ENCODE data around the gene CDKL4. TPM values are rescaled to one million over a fixed set of nuclear protein-coding genes. Genes with fewer than 3 reads are reported as not detected.

CDKL4 gene
- total and polyA plus RNA-seq, 2 of the 13 experiments (the other 11 are each of a cell fraction or from before 2014, with no cell fraction given), result 0.29 to 0.50 TPM

DNA sequence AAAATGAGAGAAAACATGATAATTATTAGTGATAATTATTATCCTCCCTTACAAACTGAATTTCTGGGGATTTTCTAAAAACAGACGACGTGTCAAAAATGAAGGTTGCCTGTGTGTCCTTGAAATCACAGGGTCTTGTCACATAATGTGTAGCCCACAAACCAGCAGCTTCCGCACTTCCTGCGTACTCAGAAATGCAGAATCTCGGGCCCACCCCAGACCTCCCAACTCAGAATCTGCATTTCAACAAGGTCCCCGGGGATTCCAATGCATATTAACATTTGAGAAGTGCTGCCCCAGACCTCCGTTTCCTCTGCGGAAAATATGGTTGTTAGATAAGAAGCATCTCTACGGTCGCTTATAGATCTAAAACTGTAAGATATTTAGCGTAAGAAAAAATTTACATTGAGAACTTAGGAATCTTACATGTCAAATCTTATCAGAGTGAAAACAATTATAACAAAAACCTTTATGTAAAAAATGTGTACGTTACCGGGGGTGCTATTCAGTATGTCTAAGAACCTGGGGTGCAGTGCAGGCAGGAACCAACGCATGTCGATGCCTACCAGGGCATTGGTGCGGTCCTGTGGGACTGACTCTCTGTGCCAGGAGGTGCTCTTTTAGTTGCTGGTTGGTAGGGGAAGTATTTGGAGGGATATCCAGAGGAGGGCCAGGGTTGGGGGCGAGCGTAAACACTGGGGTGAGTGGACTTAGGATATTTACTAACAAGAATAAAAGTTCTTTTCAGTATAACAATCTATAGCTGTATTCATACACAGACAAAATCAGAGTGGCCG lies 15.2 kb downstream of the CDKL4 start:
- CTCF ChIA-PET (ENCODE audit: low intra/inter-chr PET ratio, low total read pairs), result interaction anchor here (1.1 to 4.8 kb wide), 4 partner anchors 106 to 302 kb away, joined by 3 to 109 read pairs (median 30); partner anchors contain the start of gene SOS1
- in situ Hi-C loops (cut with HindIII; ENCODE audit: extremely low pct_ligation_motif_present, low pct_unique_long_range_greater_than_20kb) (loop anchor here (5.0 kb wide), 3 partner anchors 111 to 281 kb away; no protein-coding TSS in a partner anchor), intact Hi-C loops (cut with micrococcal nuclease; ENCODE audit: unreplicated experiment) (loop anchor here (1.0 kb wide), 5 partner anchors 90 to 302 kb away; partner anchors contain the start of gene SOS1)
- Histone ChIP-seq H3K4me1 (ENCODE audit: insufficient read depth, low read length) (peaks cover 29% of the 10 kb centered on the region), H3K4me3 (replicated peaks in 1 of 3; ENCODE audit: insufficient read depth in 1 of 3, low read depth in 2 of 3, low read length in 3 of 3) (peak overlapping the region; percentile 58 to 73 (median 68)), H3K9me3 (ENCODE audit: low read length) (no peaks in the 10 kb centered on the region), H4K20me1 (ENCODE audit: insufficient read depth, low read length) (no peaks in the 10 kb centered on the region), H3K27me3 (ENCODE audit: control insufficient read depth in 1 of 2, insufficient read depth in 2 of 2, low read length in 2 of 2) (no peaks in the 10 kb centered on the region), H3K4me2 (ENCODE audit: low read depth, low read length) (peak overlapping the region; percentile 89), H2AFZ (ENCODE audit: low read length) (peak overlapping the region; percentile 60), H3K9ac (ENCODE audit: insufficient read depth, low read depth, low read length) (peak overlapping the region; percentile 56), H3K79me2 (ENCODE audit: insufficient read depth, low read length) (no peaks in the 10 kb centered on the region), H3K36me3 (replicated peaks in 1 of 2; ENCODE audit: control insufficient read depth in 1 of 2, insufficient read depth in 2 of 2, low read length in 2 of 2) (no peaks in the 10 kb centered on the region), H3K27ac (ENCODE audit: extremely low read length, insufficient read depth, low read length) (peak overlapping the region; percentile 36)
- DNase-seq (ENCODE audit: low spot score) (peak; percentile 34), ATAC-seq (peak; percentile 70), FAIRE-seq (no peak)
- POLR2A ChIA-PET, result interaction anchor here (1.1 to 3.4 kb wide), 5 partner anchors 90 to 281 kb away, joined by 4 to 71 read pairs (median 6); partner anchors contain the start of gene SOS1
- BruUV-seq (replicated peaks), result no TSS peak
- WGBS (ENCODE audit: low lambda C conversion rate), result 12% methylated on average over 19 of the region's 19 CpGs
- TF ChIP-seq YEATS4 (CRISPR knock-in tag; IDR thresholded peaks at IDR 0.05; ENCODE audit: borderline replicate concordance), result peak; percentile 39
- TF ChIP-seq, protein P1, sequence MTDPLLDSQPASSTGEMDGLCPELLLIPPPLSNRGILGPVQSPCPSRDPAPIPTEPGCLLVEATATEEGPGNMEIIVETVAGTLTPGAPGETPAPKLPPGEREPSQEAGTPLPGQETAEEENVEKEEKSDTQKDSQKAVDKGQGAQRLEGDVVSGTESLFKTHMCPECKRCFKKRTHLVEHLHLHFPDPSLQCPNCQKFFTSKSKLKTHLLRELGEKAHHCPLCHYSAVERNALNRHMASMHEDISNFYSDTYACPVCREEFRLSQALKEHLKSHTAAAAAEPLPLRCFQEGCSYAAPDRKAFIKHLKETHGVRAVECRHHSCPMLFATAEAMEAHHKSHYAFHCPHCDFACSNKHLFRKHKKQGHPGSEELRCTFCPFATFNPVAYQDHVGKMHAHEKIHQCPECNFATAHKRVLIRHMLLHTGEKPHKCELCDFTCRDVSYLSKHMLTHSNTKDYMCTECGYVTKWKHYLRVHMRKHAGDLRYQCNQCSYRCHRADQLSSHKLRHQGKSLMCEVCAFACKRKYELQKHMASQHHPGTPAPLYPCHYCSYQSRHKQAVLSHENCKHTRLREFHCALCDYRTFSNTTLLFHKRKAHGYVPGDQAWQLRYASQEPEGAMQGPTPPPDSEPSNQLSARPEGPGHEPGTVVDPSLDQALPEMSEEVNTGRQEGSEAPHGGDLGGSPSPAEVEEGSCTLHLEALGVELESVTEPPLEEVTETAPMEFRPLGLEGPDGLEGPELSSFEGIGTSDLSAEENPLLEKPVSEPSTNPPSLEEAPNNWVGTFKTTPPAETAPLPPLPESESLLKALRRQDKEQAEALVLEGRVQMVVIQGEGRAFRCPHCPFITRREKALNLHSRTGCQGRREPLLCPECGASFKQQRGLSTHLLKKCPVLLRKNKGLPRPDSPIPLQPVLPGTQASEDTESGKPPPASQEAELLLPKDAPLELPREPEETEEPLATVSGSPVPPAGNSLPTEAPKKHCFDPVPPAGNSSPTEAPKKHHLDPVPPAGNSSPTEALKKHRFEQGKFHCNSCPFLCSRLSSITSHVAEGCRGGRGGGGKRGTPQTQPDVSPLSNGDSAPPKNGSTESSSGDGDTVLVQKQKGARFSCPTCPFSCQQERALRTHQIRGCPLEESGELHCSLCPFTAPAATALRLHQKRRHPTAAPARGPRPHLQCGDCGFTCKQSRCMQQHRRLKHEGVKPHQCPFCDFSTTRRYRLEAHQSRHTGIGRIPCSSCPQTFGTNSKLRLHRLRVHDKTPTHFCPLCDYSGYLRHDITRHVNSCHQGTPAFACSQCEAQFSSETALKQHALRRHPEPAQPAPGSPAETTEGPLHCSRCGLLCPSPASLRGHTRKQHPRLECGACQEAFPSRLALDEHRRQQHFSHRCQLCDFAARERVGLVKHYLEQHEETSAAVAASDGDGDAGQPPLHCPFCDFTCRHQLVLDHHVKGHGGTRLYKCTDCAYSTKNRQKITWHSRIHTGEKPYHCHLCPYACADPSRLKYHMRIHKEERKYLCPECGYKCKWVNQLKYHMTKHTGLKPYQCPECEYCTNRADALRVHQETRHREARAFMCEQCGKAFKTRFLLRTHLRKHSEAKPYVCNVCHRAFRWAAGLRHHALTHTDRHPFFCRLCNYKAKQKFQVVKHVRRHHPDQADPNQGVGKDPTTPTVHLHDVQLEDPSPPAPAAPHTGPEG (CRISPR knock-in tag; IDR thresholded peaks at IDR 0.05), result no peak
- no peak for TF ChIP-seq ZC3H13 (CRISPR knock-in tag; IDR thresholded peaks at IDR 0.05)
- no peak for TF ChIP-seq ZNF644 (CRISPR knock-in tag; IDR thresholded peaks at IDR 0.05; ENCODE audit: low read depth)
- TF ChIP-seq PCBP2 (optimal IDR thresholded peaks at IDR 0.05; ENCODE audit: low read depth, low read length, poor library complexity, severe bottlenecking), result no peak
- peak; percentile 20; the same call in 1 of the 2 replicates for TF ChIP-seq ZNF670 (CRISPR knock-in tag; IDR thresholded peaks at IDR 0.05; ENCODE audit: borderline replicate concordance)
- TF ChIP-seq NFATC3 (CRISPR knock-in tag; IDR thresholded peaks at IDR 0.05), result no peak
- TF ChIP-seq FOXK2 (IDR thresholded peaks at IDR 0.05), result no peak
- peak; percentile 72 for TF ChIP-seq ZNF501 (CRISPR knock-in tag; IDR thresholded peaks at IDR 0.05)
- peak; percentile 6; the same call in 1 of the 2 replicates for TF ChIP-seq MIER3 (CRISPR knock-in tag; IDR thresholded peaks at IDR 0.05; ENCODE audit: borderline replicate concordance)
- no peak for TF ChIP-seq KLF16 (CRISPR knock-in tag; IDR thresholded peaks at IDR 0.05)
- no peak for TF ChIP-seq ZFP36 (IDR thresholded peaks at IDR 0.05; ENCODE audit: borderline replicate concordance, low read depth, low read length, partially characterized antibody)
- TF ChIP-seq, protein P2, sequence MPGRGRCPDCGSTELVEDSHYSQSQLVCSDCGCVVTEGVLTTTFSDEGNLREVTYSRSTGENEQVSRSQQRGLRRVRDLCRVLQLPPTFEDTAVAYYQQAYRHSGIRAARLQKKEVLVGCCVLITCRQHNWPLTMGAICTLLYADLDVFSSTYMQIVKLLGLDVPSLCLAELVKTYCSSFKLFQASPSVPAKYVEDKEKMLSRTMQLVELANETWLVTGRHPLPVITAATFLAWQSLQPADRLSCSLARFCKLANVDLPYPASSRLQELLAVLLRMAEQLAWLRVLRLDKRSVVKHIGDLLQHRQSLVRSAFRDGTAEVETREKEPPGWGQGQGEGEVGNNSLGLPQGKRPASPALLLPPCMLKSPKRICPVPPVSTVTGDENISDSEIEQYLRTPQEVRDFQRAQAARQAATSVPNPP (CRISPR knock-in tag; IDR thresholded peaks at IDR 0.05), result 0 out of 2 replicates have a peak, but pooled peaks have one; percentile 15
- no peak for TF ChIP-seq NONO (IDR thresholded peaks at IDR 0.05)
- TF ChIP-seq NONO (CRISPR knock-in tag; conservative IDR thresholded peaks at IDR 0.05), result 0 out of 2 replicates have a peak, but pooled peaks have one; percentile 12

Measured in HepG2 (cell line).